ENCODE measurements around the gene ZNF862.

ZNF862 gene

DNA sequence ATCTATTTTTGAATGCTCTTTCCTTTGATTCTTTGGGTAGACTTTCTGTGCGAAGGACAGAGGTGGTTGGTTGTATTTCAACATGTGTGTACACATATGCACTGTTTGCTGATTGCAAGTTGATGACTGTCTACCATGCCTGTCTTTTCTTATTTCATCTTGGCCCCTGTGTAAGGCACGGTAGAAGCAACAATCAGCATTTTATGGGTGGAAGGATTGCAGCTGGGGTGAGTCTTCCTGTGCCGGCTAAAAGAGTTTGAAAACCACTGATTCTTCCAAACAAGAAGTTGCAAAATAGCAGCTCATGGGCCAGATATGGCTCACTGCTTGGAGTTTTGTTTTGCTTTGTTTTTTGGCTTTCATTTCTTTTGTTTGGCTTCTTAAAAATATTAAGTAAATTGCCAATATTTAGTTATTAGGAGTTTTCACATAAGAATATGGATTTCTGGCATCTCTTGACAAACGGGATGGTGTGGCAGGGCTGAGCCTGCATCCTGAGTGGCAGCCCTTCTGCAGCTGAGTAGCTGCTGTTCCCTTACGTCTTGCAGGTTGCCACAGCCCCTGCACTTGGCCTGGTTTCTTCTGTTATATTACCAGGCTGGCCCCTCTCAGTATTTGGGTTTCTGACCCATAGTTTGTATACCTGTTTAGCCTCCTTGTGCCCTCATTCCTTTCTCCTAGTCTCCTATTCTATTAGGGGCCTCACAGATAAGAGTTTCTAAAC is 7.2 kb downstream of the ZNF862 start:
- DNase-seq (ENCODE audit: low read depth, low spot score), result no peak

DNA sequence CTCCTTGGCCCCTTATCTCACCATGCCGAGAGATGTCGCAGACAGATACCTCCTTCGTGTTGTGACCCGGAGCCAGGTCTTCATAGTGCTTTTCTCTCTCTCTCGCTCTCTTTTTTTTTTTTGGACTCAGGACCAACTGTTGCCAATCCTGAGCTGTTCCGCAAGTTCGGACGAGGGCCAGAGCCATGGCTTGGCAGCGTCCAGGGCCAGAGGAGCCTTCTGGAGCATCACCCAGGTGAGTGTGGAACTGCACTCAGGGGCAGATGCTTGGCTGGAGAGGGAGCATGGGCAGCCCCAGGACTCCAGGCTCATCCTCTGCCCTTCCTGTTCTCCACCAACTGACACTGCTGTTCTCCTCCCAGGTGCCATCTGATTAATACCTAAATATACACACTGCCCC is 7.8 kb downstream of the ZNF862 start:
- DNase-seq (ENCODE audit: low read depth, low spot score), result no peak

- DNase-seq (ENCODE audit: low read depth, low spot score), result no peak
Measured at GRCh38 chr7:149846436-149847046, 8.4 kb downstream of the ZNF862 start.

- no peak for DNase-seq (ENCODE audit: low read depth, low spot score)
Measured at GRCh38 chr7:149849174-149849573, 11.0 kb downstream of the ZNF862 start.

- DNase-seq (ENCODE audit: low read depth, low spot score), result no peak
Measured at GRCh38 chr7:149850007-149850594, 11.9 kb downstream of the ZNF862 start.

DNA sequence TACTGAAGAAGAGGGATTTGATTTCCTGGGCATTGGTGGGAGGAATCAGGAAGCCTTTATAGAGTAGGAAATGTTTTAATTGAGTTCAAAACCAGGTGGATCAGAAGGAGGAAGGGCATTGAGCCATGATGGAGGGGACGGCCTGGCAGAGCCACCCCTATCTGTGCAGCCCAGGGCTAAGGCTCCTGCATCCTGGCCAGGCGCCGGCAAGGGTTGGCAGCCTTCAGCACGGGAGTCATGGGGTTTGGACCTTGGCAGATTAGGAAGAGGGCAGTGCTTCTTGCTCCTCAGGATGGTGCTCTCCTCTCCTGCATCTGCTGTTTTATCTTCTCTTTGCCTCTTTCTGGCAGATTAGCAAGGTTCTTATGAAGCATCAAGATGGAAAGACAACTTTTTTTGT is 12.5 kb downstream of the ZNF862 start:
- no peak for DNase-seq (ENCODE audit: low read depth, low spot score)

GRCh38 chr7:149851449-149851848 is 13.3 kb downstream of the ZNF862 start:
- no peak for DNase-seq (ENCODE audit: low read depth, low spot score)

- DNase-seq (ENCODE audit: low read depth, low spot score), result no peak
Measured at GRCh38 chr7:149853157-149853556, 15.0 kb downstream of the ZNF862 start.

- no peak for DNase-seq (ENCODE audit: low read depth, low spot score)
Measured at GRCh38 chr7:149854611-149855360, 16.6 kb downstream of the ZNF862 start.

GRCh38 chr7:149855361-149856305 is 17.5 kb downstream of the ZNF862 start:
- no peak for DNase-seq (ENCODE audit: low read depth, low spot score)

DNA sequence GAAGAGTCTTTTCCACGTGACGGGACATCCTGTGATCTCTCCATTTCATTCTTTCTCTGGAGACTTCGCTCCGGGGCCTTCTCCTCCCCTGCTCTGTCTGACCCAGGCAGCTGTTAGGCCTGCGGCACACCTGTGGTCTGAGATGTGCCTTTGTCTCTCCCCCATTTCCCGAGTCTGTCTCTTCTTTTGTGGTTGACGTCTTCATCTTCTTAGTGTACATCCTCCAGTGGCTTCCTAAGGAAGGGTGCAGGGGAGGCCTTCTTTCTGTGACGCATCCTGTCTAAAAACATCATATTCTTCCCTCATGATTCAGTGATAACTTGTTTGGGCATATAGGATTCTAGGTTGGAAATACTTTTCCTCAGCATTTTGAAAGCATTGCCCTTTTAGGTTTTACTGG is 18.4 kb downstream of the ZNF862 start:
- DNase-seq (ENCODE audit: low read depth, low spot score), result no peak

- DNase-seq (ENCODE audit: low read depth, low spot score), result no peak
Measured at GRCh38 chr7:149859369-149859768, 21.2 kb downstream of the ZNF862 start.

GRCh38 chr7:149859876-149860275 is 21.7 kb downstream of the ZNF862 start:
- no peak for DNase-seq (ENCODE audit: low read depth, low spot score)

DNA sequence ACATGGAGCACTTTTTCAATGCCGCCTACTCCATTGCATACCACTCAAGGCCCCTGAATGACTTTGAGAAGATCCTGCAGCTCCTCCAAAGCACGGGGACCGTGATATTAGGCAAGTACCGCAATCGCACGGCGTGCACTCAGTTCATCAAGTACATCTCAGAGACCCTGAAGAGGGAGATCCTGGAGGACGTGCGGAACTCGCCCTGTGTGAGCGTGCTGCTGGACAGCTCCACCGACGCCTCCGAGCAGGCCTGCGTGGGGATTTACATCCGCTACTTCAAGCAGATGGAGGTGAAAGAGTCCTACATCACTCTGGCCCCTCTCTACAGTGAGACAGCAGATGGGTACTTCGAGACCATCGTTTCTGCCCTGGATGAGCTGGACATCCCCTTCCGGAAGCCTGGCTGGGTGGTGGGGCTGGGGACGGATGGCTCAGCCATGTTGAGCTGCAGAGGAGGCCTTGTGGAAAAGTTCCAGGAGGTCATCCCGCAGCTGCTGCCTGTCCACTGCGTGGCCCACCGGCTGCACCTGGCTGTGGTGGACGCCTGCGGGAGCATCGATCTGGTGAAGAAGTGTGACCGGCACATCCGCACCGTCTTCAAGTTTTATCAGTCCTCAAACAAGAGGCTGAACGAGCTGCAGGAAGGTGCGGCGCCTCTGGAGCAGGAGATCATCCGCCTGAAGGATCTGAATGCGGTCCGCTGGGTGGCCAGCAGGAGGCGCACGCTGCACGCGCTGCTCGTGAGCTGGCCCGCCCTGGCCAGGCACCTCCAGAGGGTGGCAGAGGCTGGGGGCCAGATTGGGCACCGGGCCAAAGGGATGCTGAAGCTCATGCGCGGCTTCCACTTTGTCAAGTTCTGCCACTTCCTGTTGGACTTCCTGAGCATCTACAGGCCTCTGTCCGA is 22.9 kb downstream of the ZNF862 start:
- no peak for DNase-seq (ENCODE audit: low read depth, low spot score)

DNA sequence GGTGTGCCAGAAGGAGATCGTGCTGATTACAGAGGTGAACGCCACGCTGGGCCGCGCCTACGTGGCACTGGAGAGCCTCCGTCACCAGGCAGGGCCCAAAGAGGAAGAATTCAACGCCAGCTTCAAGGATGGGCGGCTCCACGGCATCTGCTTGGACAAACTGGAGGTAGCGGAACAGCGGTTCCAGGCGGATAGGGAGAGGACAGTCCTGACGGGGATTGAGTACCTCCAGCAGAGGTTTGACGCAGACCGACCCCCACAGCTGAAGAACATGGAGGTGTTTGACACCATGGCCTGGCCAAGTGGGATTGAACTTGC is 23.5 kb downstream of the ZNF862 start:
- DNase-seq (ENCODE audit: low read depth, low spot score), result no peak

DNA sequence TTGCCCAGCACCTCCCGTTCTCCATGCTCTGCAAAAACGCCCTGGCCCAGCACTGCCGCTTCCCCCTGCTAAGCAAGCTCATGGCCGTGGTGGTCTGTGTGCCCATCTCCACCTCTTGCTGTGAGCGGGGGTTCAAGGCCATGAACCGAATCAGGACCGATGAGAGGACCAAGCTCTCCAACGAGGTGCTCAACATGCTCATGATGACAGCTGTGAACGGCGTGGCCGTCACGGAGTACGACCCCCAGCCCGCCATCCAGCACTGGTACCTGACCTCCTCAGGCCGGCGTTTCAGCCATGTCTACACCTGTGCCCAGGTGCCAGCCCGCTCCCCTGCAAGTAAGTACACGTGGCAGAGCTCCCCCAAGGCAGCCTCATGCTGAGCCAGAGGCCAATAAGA is 24.0 kb downstream of the ZNF862 start:
- DNase-seq (ENCODE audit: low read depth, low spot score), result no peak

DNA sequence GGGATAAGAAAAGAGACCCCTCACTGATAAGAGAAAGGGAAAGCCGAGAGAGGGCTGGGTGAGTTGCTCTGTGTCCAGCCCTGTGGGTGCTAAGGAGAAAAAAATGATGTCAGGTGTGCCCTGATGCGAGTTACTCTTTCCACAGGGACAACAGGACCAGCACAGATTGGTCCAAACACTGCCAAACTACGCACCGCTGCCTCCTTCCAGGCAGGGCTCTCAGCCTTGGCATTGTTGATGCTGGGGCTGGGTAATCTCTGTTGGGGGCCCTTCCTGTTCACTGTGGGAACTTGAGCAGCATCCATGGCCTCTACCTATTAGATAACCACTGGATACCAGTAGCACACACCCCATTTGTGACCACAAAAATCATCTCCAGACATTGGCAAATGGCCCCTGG is 25.3 kb downstream of the ZNF862 start:
- no peak for DNase-seq (ENCODE audit: low read depth, low spot score)

GRCh38 chr7:149864023-149864422 is 25.8 kb downstream of the ZNF862 start:
- DNase-seq (ENCODE audit: low read depth, low spot score), result no peak

DNA sequence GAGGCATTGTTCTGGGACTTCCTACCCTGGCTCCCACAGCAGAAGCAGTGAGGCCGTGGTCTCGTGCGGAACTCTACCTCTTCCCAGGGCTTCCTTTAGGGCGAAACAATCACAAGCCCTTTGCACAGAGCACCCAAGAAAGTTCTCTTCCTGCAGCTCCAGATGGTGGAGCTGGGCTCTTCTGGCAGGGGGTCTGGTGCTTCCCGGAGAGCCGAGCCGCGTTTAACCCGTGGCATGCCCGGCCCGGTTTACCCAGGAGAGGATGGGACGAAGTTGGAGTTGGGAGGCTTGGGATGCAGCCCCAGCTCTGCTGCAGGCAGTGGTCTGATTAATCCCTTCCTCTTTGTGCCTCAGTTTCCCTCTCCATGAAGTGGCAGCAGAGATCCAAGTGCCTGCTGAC is 26.6 kb downstream of the ZNF862 start:
- DNase-seq (ENCODE audit: low read depth, low spot score), result no peak

DNA sequence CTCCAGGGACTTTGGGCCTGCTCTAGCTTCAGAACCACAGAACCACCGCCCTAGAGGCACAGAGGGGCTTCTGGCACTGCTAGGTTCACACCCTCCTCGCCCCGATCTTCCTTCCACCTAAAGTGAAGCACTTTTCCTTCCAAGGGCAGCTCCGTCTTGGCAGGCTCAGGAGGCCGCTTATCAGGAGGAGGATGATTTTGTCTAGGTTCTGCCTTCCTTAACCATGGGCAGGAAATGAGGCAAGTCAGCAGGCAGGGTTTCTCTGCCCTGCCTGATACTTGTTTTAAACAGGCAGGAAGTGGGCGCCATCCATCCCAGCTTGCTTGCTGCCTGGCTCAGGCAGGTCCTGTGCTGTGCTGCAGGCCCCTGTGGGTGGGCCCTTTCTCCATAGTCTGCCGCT is 27.3 kb downstream of the ZNF862 start:
- DNase-seq (ENCODE audit: low read depth, low spot score), result no peak

Data from activated CD4-positive, CD25-positive, alpha-beta regulatory T cell treated with anti-CD3 and anti-CD28 coated beads, Interleukin-2, amount 50 U/mL, for 16 hours (primary cell).